Gastroesophageal sphincter (tissue), 3 donors: ENCODE data around the gene UGT1A10.

Experiments used
- POLR2A ChIP-seq, 2 donors: fragments of 450-650 bp; IDR thresholded peaks; one replicate each; pipeline ENCODE4 v1.6.1; 2017; ENCODE audit warnings: antibody characterized with exemption in 2 of 2, mild to moderate bottlenecking in 2 of 2, moderate library complexity in 1 of 2
- POLR2AphosphoS5 ChIP-seq: sonication (generic); formaldehyde crosslinking; IDR thresholded peaks from one replicate; pipeline ENCODE4 v1.6.1; 2017; ENCODE audit warnings: antibody characterized with exemption
- TF ChIP-seq, protein P1 (sequence below), 4 experiments: fragments of 200-600 bp in 2 of 4; fragments of 450-650 bp in 2 of 4; sonication (generic) in 1 of 4; IDR thresholded peaks; one replicate each; pipeline ENCODE4 v1.5.1; 2017 to 2019; ENCODE audit warnings: antibody characterized with exemption in 4 of 4, mild to moderate bottlenecking in 2 of 4, moderate library complexity in 2 of 4

DNA sequence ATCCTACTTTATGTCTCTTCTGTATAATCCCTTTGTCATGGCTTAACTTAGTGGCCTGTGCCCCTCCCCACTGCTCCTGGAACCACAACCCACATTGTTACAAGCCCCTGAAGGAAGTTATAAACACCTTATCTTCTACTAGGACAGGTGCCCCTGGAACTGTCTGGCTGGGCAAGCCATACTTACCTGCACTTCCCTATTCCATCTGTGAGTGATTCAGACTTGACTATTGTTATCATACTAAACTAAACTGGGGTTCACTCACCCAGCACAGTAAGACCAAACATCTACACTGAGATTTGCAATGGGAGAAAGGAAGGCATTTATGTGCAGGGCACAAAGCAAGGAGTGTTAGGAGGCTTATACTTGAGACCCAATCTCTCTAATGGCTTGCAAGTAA, 52.8 kb downstream of the UGT1A10 start:
- TF ChIP-seq, protein P1, sequence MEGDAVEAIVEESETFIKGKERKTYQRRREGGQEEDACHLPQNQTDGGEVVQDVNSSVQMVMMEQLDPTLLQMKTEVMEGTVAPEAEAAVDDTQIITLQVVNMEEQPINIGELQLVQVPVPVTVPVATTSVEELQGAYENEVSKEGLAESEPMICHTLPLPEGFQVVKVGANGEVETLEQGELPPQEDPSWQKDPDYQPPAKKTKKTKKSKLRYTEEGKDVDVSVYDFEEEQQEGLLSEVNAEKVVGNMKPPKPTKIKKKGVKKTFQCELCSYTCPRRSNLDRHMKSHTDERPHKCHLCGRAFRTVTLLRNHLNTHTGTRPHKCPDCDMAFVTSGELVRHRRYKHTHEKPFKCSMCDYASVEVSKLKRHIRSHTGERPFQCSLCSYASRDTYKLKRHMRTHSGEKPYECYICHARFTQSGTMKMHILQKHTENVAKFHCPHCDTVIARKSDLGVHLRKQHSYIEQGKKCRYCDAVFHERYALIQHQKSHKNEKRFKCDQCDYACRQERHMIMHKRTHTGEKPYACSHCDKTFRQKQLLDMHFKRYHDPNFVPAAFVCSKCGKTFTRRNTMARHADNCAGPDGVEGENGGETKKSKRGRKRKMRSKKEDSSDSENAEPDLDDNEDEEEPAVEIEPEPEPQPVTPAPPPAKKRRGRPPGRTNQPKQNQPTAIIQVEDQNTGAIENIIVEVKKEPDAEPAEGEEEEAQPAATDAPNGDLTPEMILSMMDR (IDR thresholded peaks at IDR 0.05), result no peak
- TF ChIP-seq POLR2A (IDR thresholded peaks at IDR 0.05) (no peak), POLR2AphosphoS5 (no peak)
